Naive thymus-derived CD8-positive, alpha-beta T cell (primary cell): ENCODE results near the gene ADARB2. TPM values are rescaled to one million over a fixed set of nuclear protein-coding genes. Genes with fewer than 3 reads are reported as not detected.

ENCODE experiments used
- ATAC-seq, 2 donors: fragments of 150-1000 bp; cut with Tn5 transposase in 1 of 2; sonication (Bioruptor Pico), chemical (Tn5 transposase) in 1 of 2; 1 replicate in 1 of 2; 2 replicates in 1 of 2; pipeline ENCODE4 v1.10.0; 2021; ENCODE audit warnings: mild to moderate bottlenecking in 2 of 2, moderate library complexity in 2 of 2
- POLR2A ChIA-PET: fragments of 350-600 bp; sonication (Branson Sonifier 250); formaldehyde crosslinking; loops from one replicate; lab custom pipeline; 2021; ENCODE audit warnings: antibody characterized with exemption; lab: Charles Lee
- DNase-seq, 10 donors: peaks; one replicate each; pipeline versions ENCODE4 v3.0.0 to v3.0.0-alpha.2; 2020 to 2022
- H3K27ac Mint-ChIP-seq, 10 donors: one replicate each; pipeline ENCODE4 v1.8.0; 2020 to 2022; ENCODE audit warnings: mild to moderate bottlenecking in 10 of 10, mixed read lengths in 10 of 10, moderate library complexity in 4 of 10, inconsistent platforms in 1 of 10
- H3K27me3 Mint-ChIP-seq, 5 donors: one replicate each; pipeline ENCODE4 v1.8.0; 2021 to 2022; ENCODE audit warnings: mixed read lengths in 5 of 5
- H3K36me3 Mint-ChIP-seq, 3 donors: one replicate each; pipeline ENCODE4 v1.8.0; 2020 to 2022; ENCODE audit warnings: mixed read lengths in 3 of 3, mild to moderate bottlenecking in 2 of 3, inconsistent platforms in 1 of 3
- H3K4me1 Mint-ChIP-seq, 4 donors: one replicate each; pipeline ENCODE4 v1.8.0; 2021 to 2022; ENCODE audit warnings: mixed read lengths in 4 of 4
- H3K4me3 Mint-ChIP-seq, 10 donors: one replicate each; pipeline ENCODE4 v1.8.0; 2020 to 2022; ENCODE audit warnings: mild to moderate bottlenecking in 10 of 10, mixed read lengths in 10 of 10, moderate library complexity in 6 of 10, inconsistent platforms in 1 of 10
- H3K9me3 Mint-ChIP-seq, 9 donors: one replicate each; pipeline ENCODE4 v1.8.0; 2020 to 2022; ENCODE audit warnings: mixed read lengths in 9 of 9, mild to moderate bottlenecking in 3 of 9, inconsistent platforms in 1 of 9, moderate library complexity in 1 of 9
- polyA plus RNA-seq, 3 donors: library from polyadenylated mRNA; unstranded; fragments of 300-500 nt; fragmentation: Illumina TruSeq; gene quantifications; one replicate each; pipeline ENCODE4 v1.2.3, GENCODE V29; 2021
- total RNA-seq, 8 experiments: library from RNA in 2 of 8; stranded (reverse) in 2 of 8; gene quantifications; one replicate each; pipeline ENCODE4 v1.2.3 and lab custom pipeline; 2021 to 2026

The ADARB2 gene
- total and polyA plus RNA-seq, 5 experiments from 2014 or later: not detected

DNA sequence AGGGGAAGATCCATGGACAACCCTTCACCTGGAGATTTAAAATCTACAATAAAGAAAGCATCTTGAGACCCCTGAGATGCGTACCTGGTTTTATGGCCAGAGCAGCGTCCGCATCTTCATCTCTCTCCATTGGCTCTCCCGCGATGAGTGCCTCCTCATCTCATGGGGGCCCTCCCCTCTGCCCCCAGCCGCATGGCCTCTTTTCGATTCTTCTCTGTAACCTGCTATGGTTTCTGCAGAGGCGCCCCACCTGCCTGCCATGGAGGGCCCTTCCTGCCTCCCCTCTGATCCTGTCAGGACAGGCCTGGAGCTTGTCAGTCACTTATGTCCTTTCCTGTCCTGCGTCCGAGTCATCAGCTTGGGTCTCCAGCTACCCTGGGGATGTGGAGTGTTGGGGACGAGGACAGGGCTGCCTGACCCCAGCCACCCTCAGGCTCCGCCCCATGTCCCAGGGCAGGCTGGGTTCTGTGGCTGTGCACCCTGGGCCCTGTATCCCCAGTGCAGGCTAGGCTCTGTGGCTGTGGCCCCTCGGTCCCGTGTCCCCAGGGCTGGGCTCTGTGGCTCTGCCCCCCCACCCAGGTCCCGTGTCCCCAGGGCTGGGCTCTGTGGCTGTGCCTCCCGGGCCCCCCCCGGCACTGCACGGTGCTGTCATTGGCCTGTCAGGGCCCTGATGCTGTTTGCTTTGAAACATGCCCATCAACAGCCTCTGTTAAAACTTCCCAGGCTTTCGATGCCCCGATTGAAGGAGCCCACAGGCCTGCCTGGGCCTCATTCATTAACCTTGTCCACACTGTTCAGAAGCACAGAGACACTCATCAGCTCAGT lies 581.3 kb downstream of the ADARB2 start:
- H3K27me3 Mint-ChIP-seq: peaks cover 0 to 15% (median 10%) of the 10 kb centered on the region in 5 donors
- peak overlapping the region in 2 of 10 donors; percentile 10 to 73 for H3K27ac Mint-ChIP-seq
- H3K4me3 Mint-ChIP-seq: no peak overlapping the region
- no peaks in the 10 kb centered on the region for H3K9me3 Mint-ChIP-seq
- H3K4me1 Mint-ChIP-seq: peaks cover 0 to 11% (median 4%) of the 10 kb centered on the region in 4 donors
- POLR2A ChIA-PET: no interaction called here
- no peaks in the 10 kb centered on the region for H3K36me3 Mint-ChIP-seq
- DNase-seq (no peak), ATAC-seq (no peak)

DNA sequence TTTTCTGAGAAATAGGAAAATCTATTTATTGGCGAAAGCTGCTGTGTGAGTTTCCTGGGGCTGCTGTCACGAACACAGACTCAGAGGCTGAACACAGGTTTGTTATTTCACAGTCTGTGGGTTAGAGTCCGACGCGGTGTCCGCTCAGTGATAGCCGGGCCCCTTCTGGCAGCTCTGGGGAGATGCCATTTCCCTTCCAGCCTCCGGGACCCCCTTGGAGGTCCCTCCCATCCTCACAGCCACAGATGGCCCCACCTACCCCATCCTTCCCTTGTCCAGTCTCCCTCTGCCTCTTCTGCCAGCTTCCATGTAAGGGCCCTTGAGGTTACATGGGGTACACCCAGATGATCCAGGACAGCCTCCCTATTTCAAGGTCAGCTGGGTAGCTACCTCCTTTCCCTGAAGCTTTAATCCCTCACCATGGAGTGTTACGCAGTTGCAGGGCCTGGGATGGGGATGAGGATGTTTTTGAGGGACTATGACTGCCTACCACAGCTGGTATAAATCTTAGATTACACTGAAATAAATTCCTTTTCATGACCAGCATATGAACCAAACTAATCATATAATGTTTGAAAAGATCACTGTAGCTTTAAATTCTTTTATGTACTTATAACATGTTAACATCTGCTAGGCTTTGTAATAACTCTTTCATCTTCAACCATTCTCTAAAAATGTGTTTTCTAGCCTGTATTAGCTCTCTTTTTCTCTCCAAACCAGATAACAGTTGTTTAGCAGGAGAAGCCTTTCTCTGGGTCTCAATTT lies 582.6 kb downstream of the ADARB2 start:
- Mint-ChIP-seq H3K9me3 (no peaks in the 10 kb centered on the region), H3K27me3 (peaks cover 0 to 25% (median 17%) of the 10 kb centered on the region in 5 donors), H3K4me3 (no peak overlapping the region), H3K4me1 (peaks cover 2 to 15% (median 6%) of the 10 kb centered on the region in 4 donors), H3K27ac (peak overlapping the region in 1 of 10 donors; percentile 68), H3K36me3 (no peaks in the 10 kb centered on the region)
- DNase-seq (no peak), ATAC-seq (no peak)
- POLR2A ChIA-PET: no interaction called here

GRCh38 chr10:1153805-1154351 lies 583.4 kb downstream of the ADARB2 start:
- peak overlapping the region in 1 of 10 donors; percentile 68 for H3K27ac Mint-ChIP-seq
- DNase-seq (no peak), ATAC-seq (no peak)
- peak overlapping the region in 2 of 10 donors; percentile 22 to 25 for H3K4me3 Mint-ChIP-seq
- peaks cover 0 to 30% (median 22%) of the 10 kb centered on the region in 5 donors for H3K27me3 Mint-ChIP-seq
- POLR2A ChIA-PET: no interaction called here
- H3K36me3 Mint-ChIP-seq: peaks cover 0 to 2% (median 0%) of the 10 kb centered on the region in 3 donors
- no peaks in the 10 kb centered on the region for H3K9me3 Mint-ChIP-seq
- peaks cover 4 to 20% (median 10%) of the 10 kb centered on the region in 4 donors for H3K4me1 Mint-ChIP-seq

DNA sequence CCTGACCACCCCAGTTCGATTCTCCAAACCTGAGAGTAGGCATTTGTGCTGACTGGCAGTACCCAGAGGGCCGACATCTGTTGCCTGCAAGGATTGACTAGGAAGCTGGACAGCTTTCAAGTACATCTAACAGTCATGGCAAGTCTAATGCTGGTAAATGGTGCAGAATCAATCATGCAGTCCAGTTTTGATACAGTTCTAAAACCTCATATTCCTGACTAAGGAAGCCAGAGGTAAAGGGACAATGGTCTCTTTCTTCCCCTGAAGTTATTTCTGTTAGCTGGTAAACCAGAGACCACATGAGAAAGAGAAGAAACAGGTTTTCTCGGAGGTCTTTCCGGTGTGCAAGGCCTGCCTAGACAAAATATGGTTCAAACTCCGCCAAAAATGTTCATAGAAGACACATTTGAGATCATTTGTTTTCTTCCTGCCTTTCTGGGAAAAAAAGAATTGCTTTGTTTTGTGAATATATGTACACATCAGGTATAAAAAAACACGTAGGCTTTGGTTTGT lies 584.0 kb downstream of the ADARB2 start:
- POLR2A ChIA-PET: no interaction called here
- Mint-ChIP-seq H3K27me3 (peaks cover 0 to 30% (median 24%) of the 10 kb centered on the region in 5 donors), H3K36me3 (peaks cover 0 to 4% (median 0%) of the 10 kb centered on the region in 3 donors), H3K4me3 (peak overlapping the region in 1 of 10 donors; percentile 22), H3K27ac (no peak overlapping the region), H3K4me1 (peaks cover 4 to 20% (median 11%) of the 10 kb centered on the region in 4 donors), H3K9me3 (peaks cover 0 to under 1% (median 0%) of the 10 kb centered on the region in 9 donors)
- ATAC-seq: no peak
- no peak for DNase-seq

DNA sequence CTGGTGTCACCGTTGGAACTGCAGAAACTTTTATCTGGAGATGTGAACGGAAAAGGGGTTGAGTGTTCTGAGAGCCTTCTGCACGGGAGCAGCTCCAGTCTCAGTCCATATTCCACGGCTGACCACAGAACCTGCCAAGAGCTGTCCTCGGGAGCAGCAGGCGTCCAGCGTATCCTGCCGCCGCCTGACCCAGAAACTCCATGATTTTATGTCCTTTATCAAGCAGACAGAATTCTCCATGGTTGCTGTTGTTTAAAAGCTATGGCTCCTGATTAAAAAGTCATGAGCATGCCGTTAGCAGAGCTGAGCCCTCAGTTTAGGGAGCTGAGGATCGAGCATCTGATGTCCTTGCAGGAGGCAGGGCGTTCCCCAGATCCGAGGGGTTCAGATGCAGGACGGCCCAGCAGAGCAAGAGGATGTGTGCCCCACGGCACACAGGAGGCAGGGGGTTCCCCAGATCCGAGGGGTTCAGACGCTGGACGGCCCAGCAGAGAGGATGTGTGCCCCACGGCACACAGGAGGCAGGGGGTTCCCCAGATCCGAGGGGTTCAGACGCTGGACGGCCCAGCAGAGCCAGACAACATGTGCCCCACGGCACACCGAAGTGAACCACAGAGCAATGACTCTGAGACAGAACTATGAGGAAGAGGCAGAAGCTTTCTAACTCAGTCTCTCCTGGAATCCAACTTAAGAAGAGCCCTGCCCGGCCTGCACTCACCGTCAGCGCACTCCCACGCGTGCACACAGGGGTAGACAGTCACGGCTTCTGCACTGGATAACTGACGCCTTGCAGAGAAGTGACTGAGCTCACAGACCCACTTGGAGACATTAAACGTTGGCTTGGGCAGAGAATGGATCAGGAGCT lies 584.7 kb downstream of the ADARB2 start:
- no peak for ATAC-seq
- Mint-ChIP-seq H3K27ac (no peak overlapping the region), H3K4me3 (no peak overlapping the region), H3K4me1 (peaks cover 4 to 20% (median 11%) of the 10 kb centered on the region in 4 donors), H3K36me3 (peaks cover 0 to 4% (median 0%) of the 10 kb centered on the region in 3 donors), H3K9me3 (peaks cover 0 to 5% (median 0%) of the 10 kb centered on the region in 9 donors), H3K27me3 (peaks cover 0 to 25% (median 21%) of the 10 kb centered on the region in 5 donors)
- no peak for DNase-seq
- POLR2A ChIA-PET: no interaction called here

DNA sequence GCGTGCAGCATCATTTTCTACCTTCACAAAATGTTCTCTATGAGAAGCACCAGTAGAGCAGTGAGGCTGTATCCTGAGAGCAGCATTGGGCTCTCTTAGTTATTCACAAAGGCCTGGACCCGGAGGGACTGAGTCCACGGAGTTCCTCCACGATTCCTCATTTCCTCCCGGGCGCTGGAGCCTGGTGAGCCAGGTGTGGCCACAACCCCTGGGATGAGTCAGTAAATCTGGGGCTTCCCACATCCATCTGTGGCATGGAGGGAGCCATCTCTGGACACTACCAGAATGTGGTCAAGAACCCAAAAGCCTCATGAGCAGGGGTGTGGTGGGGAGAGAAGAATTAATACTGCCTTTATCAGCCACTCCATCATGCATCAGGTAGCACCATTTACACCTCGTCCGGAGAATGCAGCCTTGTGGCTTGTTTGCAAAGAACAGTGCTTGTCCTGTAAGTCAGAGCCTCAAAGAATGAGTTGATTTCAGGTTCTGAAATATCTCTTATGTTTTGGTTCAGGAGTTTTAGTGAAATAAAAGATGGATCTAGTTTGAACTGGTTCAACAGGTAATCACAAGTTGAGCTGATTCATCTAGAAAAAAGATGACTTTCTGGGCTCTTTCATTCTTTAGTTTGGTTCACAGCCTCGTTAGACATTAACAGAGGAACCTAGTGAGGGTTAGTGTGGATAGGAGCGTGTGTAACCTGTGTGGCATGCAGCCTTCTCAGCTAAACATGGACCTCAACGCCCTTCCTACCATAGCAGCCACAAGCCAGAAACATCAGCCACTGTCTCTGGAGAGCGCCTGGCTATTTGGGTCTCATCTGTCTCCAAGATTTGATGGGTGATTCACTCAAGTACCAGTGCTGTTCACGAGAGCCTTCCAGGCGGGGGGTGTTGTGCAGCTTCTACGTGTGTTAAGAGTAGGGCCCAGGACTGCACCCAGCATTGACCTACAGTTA lies 586.0 kb downstream of the ADARB2 start:
- Mint-ChIP-seq H3K27me3 (peaks cover 5 to 24% (median 21%) of the 10 kb centered on the region in 5 donors), H3K4me1 (peaks cover 3 to 20% (median 11%) of the 10 kb centered on the region in 4 donors), H3K27ac (peak overlapping the region in 1 of 10 donors; percentile 77), H3K36me3 (peaks cover 0 to 11% (median 8%) of the 10 kb centered on the region in 3 donors), H3K4me3 (no peak overlapping the region), H3K9me3 (peaks cover 0 to 13% (median 5%) of the 10 kb centered on the region in 9 donors)
- ATAC-seq: no peak
- POLR2A ChIA-PET: no interaction called here
- no peak for DNase-seq

DNA sequence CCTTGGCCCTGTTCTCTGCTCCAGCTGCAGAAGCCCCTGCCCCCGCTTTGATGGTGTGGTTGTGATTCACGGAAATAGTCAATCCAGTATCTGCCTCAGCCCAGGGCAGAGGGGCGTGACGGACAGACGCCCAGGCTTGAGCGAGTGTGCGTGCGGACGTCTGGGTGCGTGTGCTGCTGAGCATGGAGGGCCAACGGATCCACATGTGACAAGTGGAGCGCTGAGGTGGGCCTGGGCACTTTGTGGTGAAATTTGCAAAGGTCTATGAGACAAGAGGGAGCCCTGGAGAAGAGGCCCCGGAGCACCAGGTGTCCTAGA lies 586.7 kb downstream of the ADARB2 start:
- Mint-ChIP-seq H3K4me3 (no peak overlapping the region), H3K4me1 (peaks cover 3 to 20% (median 11%) of the 10 kb centered on the region in 4 donors), H3K9me3 (peaks cover 0 to 20% (median 11%) of the 10 kb centered on the region in 9 donors), H3K27ac (peak overlapping the region in 1 of 10 donors; percentile 77), H3K27me3 (peaks cover 5 to 29% (median 21%) of the 10 kb centered on the region in 5 donors), H3K36me3 (peaks cover 0 to 14% (median 11%) of the 10 kb centered on the region in 3 donors)
- POLR2A ChIA-PET: no interaction called here
- DNase-seq (no peak), ATAC-seq (no peak)

GRCh38 chr10:1149793-1150637 lies 587.3 kb downstream of the ADARB2 start:
- Mint-ChIP-seq H3K4me3 (peak overlapping the region in 2 of 10 donors; percentile 2 to 15), H3K27ac (peak overlapping the region in 1 of 10 donors; percentile 77), H3K36me3 (peaks cover 0 to 14% (median 11%) of the 10 kb centered on the region in 3 donors), H3K4me1 (peaks cover 3 to 17% (median 11%) of the 10 kb centered on the region in 4 donors), H3K27me3 (peaks cover 5 to 29% (median 21%) of the 10 kb centered on the region in 5 donors), H3K9me3 (peaks cover 0 to 22% (median 11%) of the 10 kb centered on the region in 9 donors)
- POLR2A ChIA-PET: no interaction called here
- ATAC-seq: no peak
- DNase-seq: no peak

- POLR2A ChIA-PET: no interaction called here
- Mint-ChIP-seq H3K27ac (peak overlapping the region in 1 of 10 donors; percentile 14), H3K4me1 (peaks cover 3 to 16% (median 10%) of the 10 kb centered on the region in 4 donors), H3K9me3 (peaks cover 0 to 31% (median 18%) of the 10 kb centered on the region in 9 donors), H3K4me3 (no peak overlapping the region), H3K27me3 (peaks cover 8 to 37% (median 21%) of the 10 kb centered on the region in 5 donors), H3K36me3 (peaks cover 0 to 15% (median 11%) of the 10 kb centered on the region in 3 donors)
- ATAC-seq: no peak
- no peak for DNase-seq
Measured at GRCh38 chr10:1148855-1149605, 588.3 kb downstream of the ADARB2 start.
